CD4-positive, alpha-beta T cell (primary cell): ENCODE results near the gene WWOX. TPM values are rescaled to one million over a fixed set of nuclear protein-coding genes. Genes with fewer than 3 reads are reported as not detected.

Experiments used
- ATAC-seq: fragments of 200-7000 bp; cut with Tn5 transposase; one replicate; pipeline ENCODE4 v1.10.0; 2022; ENCODE audit warnings: mild to moderate bottlenecking; ENCODE audit not compliant: poor library complexity
- CTCF ChIA-PET: fragments of 350-600 bp; sonication (Branson Sonifier 250); formaldehyde crosslinking; loops from one replicate; lab custom pipeline; 2021; ENCODE audit warnings: antibody characterized with exemption, inconsistent platforms; lab: Charles Lee
- POLR2A ChIA-PET: fragments of 350-600 bp; sonication (Branson Sonifier 250); formaldehyde crosslinking; loops from one replicate; lab custom pipeline; 2021; ENCODE audit warnings: antibody characterized with exemption, inconsistent platforms; lab: Charles Lee
- DNase-seq, 14 experiments: peaks; one replicate each; pipeline ENCODE4 v3.0.0-alpha.2; 2013 to 2020; ENCODE audit warnings: mixed read lengths in 2 of 14
- H3K27ac ChIP-seq, 2 donors: one replicate each; pipeline versions ENCODE4 v1.5.1 to v1.7.0; 2013; ENCODE audit warnings: low read length in 2 of 2, low read depth in 1 of 2, mild to moderate bottlenecking in 1 of 2
- H3K27me3 ChIP-seq, 2 experiments: 1 replicate in 1 of 2; 2 replicates in 1 of 2; pipeline versions ENCODE4 v1.6.1 to v1.7.0; 2013; ENCODE audit warnings: low read length in 2 of 2, control low read depth in 1 of 2, mild to moderate bottlenecking in 1 of 2, moderate library complexity in 1 of 2; ENCODE audit not compliant: insufficient read depth in 2 of 2, control insufficient read depth in 1 of 2
- H3K36me3 ChIP-seq: one replicate; pipeline ENCODE4 v1.6.1; 2013; ENCODE audit warnings: low read length, control low read depth; ENCODE audit not compliant: insufficient read depth
- H3K4me1 ChIP-seq: one replicate; pipeline ENCODE4 v1.6.1; 2013; ENCODE audit warnings: low read length, control low read depth; ENCODE audit not compliant: insufficient read depth
- H3K4me3 ChIP-seq: one replicate; pipeline ENCODE4 v1.5.1; 2013; ENCODE audit warnings: mild to moderate bottlenecking, low read length, moderate library complexity
- H3K9me3 ChIP-seq, 2 experiments: 1 replicate in 1 of 2; 2 replicates in 1 of 2; pipeline versions ENCODE4 v1.6.1 to v1.7.0; 2013; ENCODE audit warnings: low read length in 2 of 2, mild to moderate bottlenecking in 2 of 2, control low read depth in 1 of 2, moderate library complexity in 1 of 2; ENCODE audit not compliant: control insufficient read depth in 1 of 2, insufficient read depth in 1 of 2
- H3K27ac Mint-ChIP-seq: one replicate; pipeline ENCODE4 v1.8.0; 2020; ENCODE audit warnings: mixed read lengths
- H3K27me3 Mint-ChIP-seq: one replicate; pipeline ENCODE4 v1.8.0; 2021; ENCODE audit warnings: mixed read lengths
- H3K36me3 Mint-ChIP-seq: one replicate; pipeline ENCODE4 v1.8.0; 2021; ENCODE audit warnings: low read depth, mixed read lengths
- H3K4me1 Mint-ChIP-seq: one replicate; pipeline ENCODE4 v1.8.0; 2021; ENCODE audit warnings: low read depth, mixed read lengths
- H3K4me3 Mint-ChIP-seq: one replicate; pipeline ENCODE4 v1.8.0; 2020; ENCODE audit warnings: mild to moderate bottlenecking, mixed read lengths
- H3K9me3 Mint-ChIP-seq: one replicate; pipeline ENCODE4 v1.8.0; 2020; ENCODE audit warnings: mixed read lengths
- intact Hi-C, 2 experiments: fragments of 100-400 bp; cut with DNase I in 1 of 2; cut with micrococcal nuclease in 1 of 2; formaldehyde crosslinking; loops; one replicate each; pipeline versions ENCODE4 v1.15.1 to v1.9.0; 2023 to 2025; cut with DNase I, micrococcal nuclease
- total RNA-seq, 174 experiments: library from RNA in 2 of 174; stranded (reverse) in 2 of 174; gene quantifications; one replicate each; pipeline ENCODE4 v1.2.3 and lab custom pipeline; 2021 to 2026
- TF ChIP-seq, protein P1 (sequence below): fragments of 200-600 bp; IDR thresholded peaks from one replicate; pipeline ENCODE4 v1.8.0; 2022; ENCODE audit warnings: antibody characterized with exemption, mild to moderate bottlenecking

WWOX gene
- total RNA-seq, 2 experiments from 2014 or later = 19.3 to 21.7 TPM

DNA sequence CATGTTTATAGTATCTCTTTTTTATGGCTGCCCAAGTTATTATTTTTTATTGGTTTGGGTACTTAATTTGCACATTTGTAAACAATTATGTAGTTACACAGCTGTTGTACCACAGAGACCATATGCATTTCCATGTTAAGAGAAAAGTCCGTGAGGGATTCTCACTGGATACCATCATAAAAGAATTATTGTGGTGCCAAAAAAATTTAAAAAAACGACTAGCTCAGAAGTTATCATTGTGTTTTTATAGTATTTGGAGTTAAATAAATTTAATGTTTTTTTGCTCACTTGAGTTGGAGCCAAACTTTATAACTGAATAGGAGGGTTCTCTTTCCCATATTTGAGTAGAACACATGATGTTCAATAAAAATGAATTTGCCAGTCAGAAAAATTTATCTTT is 618.7 kb downstream of the WWOX start:
- Histone ChIP-seq H3K27me3 (no peaks in the 10 kb centered on the region), H3K9me3 (no peaks in the 10 kb centered on the region), H3K36me3 (no peaks in the 10 kb centered on the region), H3K27ac (no peak overlapping the region), H3K4me1 (no peaks in the 10 kb centered on the region), H3K4me3 (no peak overlapping the region)
- CTCF ChIA-PET = no interaction called here
- H3K27ac Mint-ChIP-seq = no peak overlapping the region
- H3K4me3 Mint-ChIP-seq = no peak overlapping the region
- TF ChIP-seq, protein P1, sequence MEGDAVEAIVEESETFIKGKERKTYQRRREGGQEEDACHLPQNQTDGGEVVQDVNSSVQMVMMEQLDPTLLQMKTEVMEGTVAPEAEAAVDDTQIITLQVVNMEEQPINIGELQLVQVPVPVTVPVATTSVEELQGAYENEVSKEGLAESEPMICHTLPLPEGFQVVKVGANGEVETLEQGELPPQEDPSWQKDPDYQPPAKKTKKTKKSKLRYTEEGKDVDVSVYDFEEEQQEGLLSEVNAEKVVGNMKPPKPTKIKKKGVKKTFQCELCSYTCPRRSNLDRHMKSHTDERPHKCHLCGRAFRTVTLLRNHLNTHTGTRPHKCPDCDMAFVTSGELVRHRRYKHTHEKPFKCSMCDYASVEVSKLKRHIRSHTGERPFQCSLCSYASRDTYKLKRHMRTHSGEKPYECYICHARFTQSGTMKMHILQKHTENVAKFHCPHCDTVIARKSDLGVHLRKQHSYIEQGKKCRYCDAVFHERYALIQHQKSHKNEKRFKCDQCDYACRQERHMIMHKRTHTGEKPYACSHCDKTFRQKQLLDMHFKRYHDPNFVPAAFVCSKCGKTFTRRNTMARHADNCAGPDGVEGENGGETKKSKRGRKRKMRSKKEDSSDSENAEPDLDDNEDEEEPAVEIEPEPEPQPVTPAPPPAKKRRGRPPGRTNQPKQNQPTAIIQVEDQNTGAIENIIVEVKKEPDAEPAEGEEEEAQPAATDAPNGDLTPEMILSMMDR = no peak
- no peak for ATAC-seq
- no peaks in the 10 kb centered on the region for H3K27me3 Mint-ChIP-seq
- H3K9me3 Mint-ChIP-seq = no peaks in the 10 kb centered on the region
- H3K4me1 Mint-ChIP-seq = no peaks in the 10 kb centered on the region
- no peak for DNase-seq
- POLR2A ChIA-PET = no interaction called here
- H3K36me3 Mint-ChIP-seq = no peaks in the 10 kb centered on the region
- intact Hi-C loops = no loop called here

DNA sequence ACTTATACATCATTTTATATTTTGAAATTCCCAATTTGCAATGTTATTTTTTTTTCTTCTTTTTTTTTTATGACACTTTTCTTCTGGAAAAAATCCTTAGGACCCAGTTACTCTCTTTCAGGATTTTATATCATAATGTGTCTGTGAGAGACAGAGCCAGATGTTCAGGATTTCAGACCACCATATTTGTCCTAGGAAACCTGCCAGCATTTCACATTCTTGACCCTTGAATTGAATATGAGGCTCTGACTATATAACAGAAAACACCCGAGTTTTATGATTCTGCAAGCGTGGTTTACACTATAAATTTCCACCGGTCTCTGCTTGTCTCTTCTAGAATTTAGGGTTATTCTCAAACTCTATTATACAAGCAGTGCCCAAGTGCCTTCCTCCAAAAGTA is 621.0 kb downstream of the WWOX start:
- H3K4me3 ChIP-seq = no peak overlapping the region
- H3K27ac ChIP-seq = no peak overlapping the region
- Mint-ChIP-seq H3K4me1 (no peaks in the 10 kb centered on the region), H3K27me3 (no peaks in the 10 kb centered on the region), H3K36me3 (no peaks in the 10 kb centered on the region), H3K4me3 (no peak overlapping the region), H3K27ac (no peak overlapping the region), H3K9me3 (no peaks in the 10 kb centered on the region)
- TF ChIP-seq, protein P1 = no peak
- H3K27me3 ChIP-seq = no peaks in the 10 kb centered on the region
- ChIA-PET CTCF (no interaction called here), POLR2A (no interaction called here)
- DNase-seq (no peak), ATAC-seq (no peak)
- no peaks in the 10 kb centered on the region for H3K9me3 ChIP-seq
- H3K4me1 ChIP-seq = no peaks in the 10 kb centered on the region
- no peaks in the 10 kb centered on the region for H3K36me3 ChIP-seq
- intact Hi-C loops = no loop called here

DNA sequence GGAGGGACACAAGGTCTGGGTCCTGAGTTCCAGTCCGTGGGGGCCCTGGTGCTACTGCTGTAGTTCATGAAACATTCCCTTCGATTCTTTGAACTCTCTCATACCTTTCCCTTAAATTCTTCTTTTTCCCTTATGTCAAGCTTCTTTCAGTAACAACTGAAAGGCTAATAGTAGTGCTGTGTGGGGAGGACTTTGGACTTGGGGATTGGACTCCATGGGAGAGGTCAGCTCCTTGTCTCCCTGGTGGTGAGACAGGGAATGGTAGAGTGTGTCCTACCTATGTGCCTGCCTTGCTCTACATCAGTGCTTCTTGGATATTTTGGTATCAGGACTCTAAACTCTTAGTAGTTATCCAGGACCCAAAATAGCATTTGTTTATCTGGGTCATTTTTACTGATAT is 628.1 kb downstream of the WWOX start:
- intact Hi-C loops = no loop called here
- Histone ChIP-seq H3K4me1 (no peaks in the 10 kb centered on the region), H3K27ac (no peak overlapping the region), H3K4me3 (no peak overlapping the region), H3K9me3 (no peaks in the 10 kb centered on the region), H3K36me3 (no peaks in the 10 kb centered on the region), H3K27me3 (no peaks in the 10 kb centered on the region)
- H3K27me3 Mint-ChIP-seq = no peaks in the 10 kb centered on the region
- POLR2A ChIA-PET = no interaction called here
- H3K4me3 Mint-ChIP-seq = no peak overlapping the region
- H3K4me1 Mint-ChIP-seq = no peaks in the 10 kb centered on the region
- H3K9me3 Mint-ChIP-seq = no peaks in the 10 kb centered on the region
- H3K36me3 Mint-ChIP-seq = no peaks in the 10 kb centered on the region
- H3K27ac Mint-ChIP-seq = no peak overlapping the region
- no peak for DNase-seq
- CTCF ChIA-PET = no interaction called here
- TF ChIP-seq, protein P1 = no peak
- no peak for ATAC-seq
